ENCODE data around the gene DSCAM. TPM values are rescaled to one million over a fixed set of nuclear protein-coding genes. Genes with fewer than 3 reads are reported as not detected.

The DSCAM gene
- total RNA-seq, 4 donors from 2014 or later, result under 0.01 to 0.44 TPM; not detected in 2

DNA sequence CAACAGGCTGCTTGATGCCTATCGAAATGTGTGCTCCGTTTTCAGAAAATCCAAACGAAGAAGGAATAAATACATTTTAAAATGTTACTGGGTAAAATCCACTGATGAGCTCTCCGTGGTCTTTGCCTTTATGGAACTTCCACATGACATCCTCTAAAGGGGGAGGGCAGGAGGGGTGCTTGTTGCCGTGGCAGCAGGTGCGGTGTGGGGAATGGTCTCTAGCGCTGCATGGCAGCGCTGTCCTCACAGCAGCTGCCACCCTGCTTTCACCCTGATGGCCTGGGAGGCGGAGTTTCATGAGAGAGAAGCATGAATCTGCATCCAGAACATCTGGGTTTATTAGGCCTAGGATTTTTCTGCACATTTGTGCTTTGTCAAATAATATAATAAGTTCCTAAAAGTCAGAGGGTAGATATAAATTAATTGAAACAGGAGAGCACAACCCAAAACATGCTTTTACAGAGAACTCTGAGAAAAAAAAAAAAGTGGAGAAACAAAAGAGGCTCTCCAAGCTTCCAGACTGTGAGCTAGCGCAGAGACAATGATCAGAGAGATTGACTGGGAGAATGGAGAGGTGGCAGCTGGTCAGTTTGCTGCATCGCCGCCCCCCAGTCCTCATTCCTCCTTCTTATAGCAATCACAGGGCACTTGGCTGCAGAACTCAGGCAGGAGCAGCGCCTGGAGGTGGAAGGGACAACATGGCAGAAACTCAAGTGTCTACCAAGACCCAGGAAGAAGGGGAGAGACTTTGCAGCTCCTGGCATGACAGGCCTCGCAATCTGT is 228.6 kb downstream of the DSCAM start:
- H3K36me3 ChIP-seq, result no peaks in the 10 kb centered on the region
- H3K4me1 ChIP-seq, result no peaks in the 10 kb centered on the region
- no peak for TF ChIP-seq EP300 (IDR thresholded peaks at IDR 0.05)
- no peak for TF ChIP-seq POLR2A (IDR thresholded peaks at IDR 0.05)
- TF ChIP-seq, protein P1, sequence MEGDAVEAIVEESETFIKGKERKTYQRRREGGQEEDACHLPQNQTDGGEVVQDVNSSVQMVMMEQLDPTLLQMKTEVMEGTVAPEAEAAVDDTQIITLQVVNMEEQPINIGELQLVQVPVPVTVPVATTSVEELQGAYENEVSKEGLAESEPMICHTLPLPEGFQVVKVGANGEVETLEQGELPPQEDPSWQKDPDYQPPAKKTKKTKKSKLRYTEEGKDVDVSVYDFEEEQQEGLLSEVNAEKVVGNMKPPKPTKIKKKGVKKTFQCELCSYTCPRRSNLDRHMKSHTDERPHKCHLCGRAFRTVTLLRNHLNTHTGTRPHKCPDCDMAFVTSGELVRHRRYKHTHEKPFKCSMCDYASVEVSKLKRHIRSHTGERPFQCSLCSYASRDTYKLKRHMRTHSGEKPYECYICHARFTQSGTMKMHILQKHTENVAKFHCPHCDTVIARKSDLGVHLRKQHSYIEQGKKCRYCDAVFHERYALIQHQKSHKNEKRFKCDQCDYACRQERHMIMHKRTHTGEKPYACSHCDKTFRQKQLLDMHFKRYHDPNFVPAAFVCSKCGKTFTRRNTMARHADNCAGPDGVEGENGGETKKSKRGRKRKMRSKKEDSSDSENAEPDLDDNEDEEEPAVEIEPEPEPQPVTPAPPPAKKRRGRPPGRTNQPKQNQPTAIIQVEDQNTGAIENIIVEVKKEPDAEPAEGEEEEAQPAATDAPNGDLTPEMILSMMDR (IDR thresholded peaks at IDR 0.05), result no peak
- no peak overlapping the region for H3K27ac ChIP-seq
- no peak overlapping the region for H3K4me3 ChIP-seq
- H3K9me3 ChIP-seq, result peaks cover 0 to 2% (median 0%) of the 10 kb centered on the region in 4 donors
- DNase-seq (ENCODE audit: low spot score in 2 of 2), result no peak
- WGBS, 2 donors, result 84 to 88% methylated on average over 14 of the region's 14 CpGs
- no peaks in the 10 kb centered on the region for H3K27me3 ChIP-seq

DNA sequence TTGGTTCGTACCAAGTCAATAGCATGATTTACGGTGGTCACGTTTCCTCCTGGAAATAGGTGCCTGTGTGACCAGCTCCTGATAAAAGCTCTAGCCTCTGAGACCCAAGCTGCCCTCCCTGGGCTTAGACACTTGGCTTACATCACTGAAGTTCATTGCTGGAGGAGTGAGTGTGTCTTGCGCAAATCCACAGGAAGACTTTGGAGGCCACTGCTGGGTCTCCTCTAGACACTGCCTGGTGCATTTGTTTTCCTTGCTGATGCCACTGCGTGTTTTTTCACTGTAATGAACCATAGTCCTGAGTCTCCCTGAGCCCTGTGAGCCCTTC is 230.6 kb downstream of the DSCAM start:
- H3K9me3 ChIP-seq, result peaks cover 0 to 2% (median 0%) of the 10 kb centered on the region in 4 donors
- 72 to 86% methylated on average over 5 of the region's 5 CpGs for WGBS, 2 donors
- H3K27me3 ChIP-seq, result no peaks in the 10 kb centered on the region
- no peak overlapping the region for H3K4me3 ChIP-seq
- H3K36me3 ChIP-seq, result no peaks in the 10 kb centered on the region
- no peak for DNase-seq (ENCODE audit: low spot score in 2 of 2)
- no peak for TF ChIP-seq EP300 (IDR thresholded peaks at IDR 0.05)
- TF ChIP-seq POLR2A (IDR thresholded peaks at IDR 0.05), result no peak
- TF ChIP-seq, protein P1 (IDR thresholded peaks at IDR 0.05), result no peak
- H3K27ac ChIP-seq, result no peak overlapping the region
- H3K4me1 ChIP-seq, result no peaks in the 10 kb centered on the region

DNA sequence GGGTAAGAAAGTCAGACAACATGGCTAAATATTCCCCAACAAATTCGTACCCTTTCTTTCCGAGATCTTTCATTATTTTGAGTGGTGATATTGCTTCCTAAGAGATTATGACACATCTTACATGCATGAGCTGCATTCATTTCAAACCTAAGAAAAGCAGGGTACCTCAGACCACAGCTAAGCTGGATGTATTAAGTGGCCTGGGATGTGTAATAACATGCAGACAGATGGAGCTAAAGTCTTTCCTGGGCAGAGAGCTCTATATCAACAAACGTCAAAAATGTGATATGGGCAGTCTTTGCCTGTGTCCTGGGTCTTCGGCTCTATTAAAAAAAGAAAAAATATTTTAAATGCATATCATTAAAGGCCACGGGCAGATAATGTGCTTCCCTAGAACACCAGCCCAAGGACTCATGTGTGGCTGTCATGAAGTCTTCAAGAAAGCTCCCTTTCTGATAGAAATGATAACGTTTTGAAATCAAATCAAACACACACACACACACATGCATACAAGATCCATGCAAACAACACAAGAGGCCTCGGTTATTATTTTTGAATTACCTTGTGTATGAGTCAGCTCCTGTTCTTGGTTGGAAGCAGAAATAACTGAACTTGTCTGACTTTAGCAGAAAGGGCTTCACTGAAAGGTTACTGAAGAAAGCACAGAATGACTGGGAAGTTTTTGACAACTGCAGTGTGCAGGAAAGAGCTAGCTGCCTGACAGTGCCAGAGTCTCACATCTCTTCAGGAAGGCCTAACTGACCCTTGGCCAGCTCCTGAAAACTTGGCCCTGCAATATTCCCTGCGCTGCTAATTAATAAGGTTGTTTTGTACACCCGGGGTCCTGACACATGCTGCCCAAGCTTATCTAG is 231.2 kb downstream of the DSCAM start:
- Histone ChIP-seq H3K27ac (no peak overlapping the region), H3K9me3 (peaks cover 0 to 2% (median 0%) of the 10 kb centered on the region in 4 donors), H3K36me3 (no peaks in the 10 kb centered on the region), H3K4me3 (no peak overlapping the region), H3K27me3 (no peaks in the 10 kb centered on the region), H3K4me1 (no peaks in the 10 kb centered on the region)
- TF ChIP-seq EP300 (IDR thresholded peaks at IDR 0.05), result no peak
- TF ChIP-seq, protein P1 (IDR thresholded peaks at IDR 0.05), result no peak
- TF ChIP-seq POLR2A (IDR thresholded peaks at IDR 0.05), result no peak
- DNase-seq (ENCODE audit: low spot score in 2 of 2), result no peak
- WGBS, 2 donors, result 64 to 66% methylated on average over 9 of the region's 9 CpGs

DNA sequence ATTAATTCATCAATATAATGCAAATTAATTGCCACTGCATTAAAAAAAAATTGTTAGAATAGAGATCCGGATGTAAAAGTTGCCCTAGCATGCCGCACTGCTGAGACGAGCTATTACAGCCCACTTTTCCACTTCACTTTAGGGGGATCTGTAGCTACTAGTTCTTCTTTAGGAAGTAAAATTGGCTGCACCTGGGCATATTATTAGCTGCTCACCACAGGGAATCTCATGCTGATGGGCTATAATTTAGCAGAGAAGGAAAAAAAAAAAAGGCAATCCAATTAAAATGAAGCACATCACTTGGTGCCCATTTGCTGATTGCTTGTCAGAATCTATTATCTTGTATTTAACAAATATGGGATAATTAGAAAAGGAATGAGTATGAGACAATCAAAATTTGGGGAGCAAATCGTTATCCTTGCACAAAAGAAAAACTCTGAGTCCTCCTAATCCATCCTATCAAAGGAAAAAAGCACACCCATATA is 233.4 kb downstream of the DSCAM start:
- Histone ChIP-seq H3K27ac (no peak overlapping the region), H3K4me1 (no peaks in the 10 kb centered on the region), H3K27me3 (no peaks in the 10 kb centered on the region), H3K9me3 (peaks cover 0 to 2% (median 0%) of the 10 kb centered on the region in 4 donors), H3K4me3 (no peak overlapping the region), H3K36me3 (no peaks in the 10 kb centered on the region)
- no peak for TF ChIP-seq POLR2A (IDR thresholded peaks at IDR 0.05)
- TF ChIP-seq, protein P1 (IDR thresholded peaks at IDR 0.05), result no peak
- TF ChIP-seq EP300 (IDR thresholded peaks at IDR 0.05), result no peak
- no peak for DNase-seq (ENCODE audit: low spot score in 2 of 2)
- WGBS, 2 donors, result 72 to 76% methylated on average over 4 of the region's 4 CpGs

DNA sequence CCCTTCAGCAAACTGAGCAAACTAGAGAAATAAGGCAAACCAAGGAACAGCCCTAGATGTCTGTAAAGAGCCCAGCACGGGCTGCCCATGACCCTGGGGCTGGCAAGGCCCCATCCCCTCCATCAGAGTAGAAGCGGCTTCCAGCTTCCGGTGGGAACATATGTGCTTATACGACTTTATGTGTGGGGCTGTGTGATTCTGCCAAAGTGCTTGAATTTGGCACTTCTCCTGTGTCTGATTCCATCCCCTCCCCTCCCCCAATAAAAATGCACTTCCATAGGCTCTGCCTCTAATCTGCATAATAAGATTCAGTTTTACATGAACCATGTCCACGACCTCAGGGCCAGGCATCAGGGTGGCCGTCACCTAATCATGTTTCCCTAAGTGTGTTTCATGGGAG is 236.6 kb downstream of the DSCAM start:
- H3K9me3 ChIP-seq, result no peaks in the 10 kb centered on the region
- H3K4me3 ChIP-seq, result no peak overlapping the region
- DNase-seq (ENCODE audit: low spot score in 2 of 2), result no peak
- no peaks in the 10 kb centered on the region for H3K4me1 ChIP-seq
- 71 to 72% methylated on average over 6 of the region's 6 CpGs for WGBS, 2 donors
- TF ChIP-seq EP300 (IDR thresholded peaks at IDR 0.05) (no peak), POLR2A (IDR thresholded peaks at IDR 0.05) (no peak)
- TF ChIP-seq, protein P1 (IDR thresholded peaks at IDR 0.05), result no peak
- no peaks in the 10 kb centered on the region for H3K27me3 ChIP-seq
- H3K36me3 ChIP-seq, result no peaks in the 10 kb centered on the region
- no peak overlapping the region for H3K27ac ChIP-seq
